HG03139 (cell line): ENCODE measurements around the gene EGFR.

Experiments
- ATAC-seq: cut with Tn5 transposase; IDR thresholded peaks from one replicate; pipeline ENCODE4 v1.9.1; 2021; ENCODE audit not compliant: unreplicated experiment

The EGFR gene

GRCh38 chr7:55185941-55186609 lies 167.3 kb downstream of the EGFR start:
- ATAC-seq, result no peak

GRCh38 chr7:55187701-55188491 lies 169.1 kb downstream of the EGFR start:
- ATAC-seq, result no peak

GRCh38 chr7:55188590-55189138 lies 169.8 kb downstream of the EGFR start:
- ATAC-seq, result no peak

GRCh38 chr7:55189146-55189766 lies 170.4 kb downstream of the EGFR start:
- no peak for ATAC-seq

GRCh38 chr7:55189878-55190436 lies 171.1 kb downstream of the EGFR start:
- no peak for ATAC-seq

- no peak for ATAC-seq
Measured at GRCh38 chr7:55190511-55191160, 171.8 kb downstream of the EGFR start.

GRCh38 chr7:55191161-55191925 lies 172.5 kb downstream of the EGFR start:
- ATAC-seq, result no peak

- no peak for ATAC-seq
Measured at GRCh38 chr7:55191926-55192692, 173.3 kb downstream of the EGFR start.

GRCh38 chr7:55192723-55193122 lies 173.9 kb downstream of the EGFR start:
- ATAC-seq, result no peak

- no peak for ATAC-seq
Measured at GRCh38 chr7:55193245-55193644, 174.4 kb downstream of the EGFR start.

- no peak for ATAC-seq
Measured at GRCh38 chr7:55194522-55194921, 175.7 kb downstream of the EGFR start.

GRCh38 chr7:55198634-55199392 lies 180.0 kb downstream of the EGFR start:
- no peak for ATAC-seq

GRCh38 chr7:55199418-55199817 lies 180.6 kb downstream of the EGFR start:
- no peak for ATAC-seq

- no peak for ATAC-seq
Measured at GRCh38 chr7:55200441-55200840, 181.6 kb downstream of the EGFR start.

- ATAC-seq, result no peak
Measured at GRCh38 chr7:55202150-55202913, 183.5 kb downstream of the EGFR start.

GRCh38 chr7:55203300-55203699 lies 184.5 kb downstream of the EGFR start:
- ATAC-seq, result no peak

GRCh38 chr7:55205124-55205955 lies 186.5 kb downstream of the EGFR start:
- ATAC-seq, result no peak
